ENCODE measurements around the gene GHDC. TPM values are rescaled to one million over a fixed set of nuclear protein-coding genes. Genes with fewer than 3 reads are reported as not detected.
"Not testable (repeated sequence)": the region's sequence is repeated elsewhere in the genome, so short reads cannot be mapped to it uniquely, and the experiment has no call there.

Gene GHDC
- total RNA-seq, 1 experiment from 2014 or later: 21.5 TPM

GRCh38 chr17:42189651-42189965 is 4.7 kb downstream of the GHDC start:
- intact Hi-C loops (cut with micrococcal nuclease; ENCODE audit: unreplicated experiment): no loop called here
- no peak overlapping the region for H3K4me3 ChIP-seq
- H2AFZ ChIP-seq: no peak overlapping the region
- H3K27ac ChIP-seq: no peak overlapping the region
- no peaks in the 10 kb centered on the region for H3K9me3 ChIP-seq (ENCODE audit: insufficient read depth, low read depth)
- DNase-seq: no peak
- no peaks in the 10 kb centered on the region for H3K9me2 ChIP-seq (ENCODE audit: insufficient read depth)
- no peak overlapping the region for H3K4me2 ChIP-seq
- H4K20me1 ChIP-seq (ENCODE audit: insufficient read depth): no peaks in the 10 kb centered on the region
- H3K4me1 ChIP-seq (replicated peaks; ENCODE audit: insufficient read depth): peaks cover 16% of the 10 kb centered on the region; the same call in 1 of the 2 replicates
- no TSS peak for BruUV-seq (replicated peaks)
- 0 out of 2 replicates have a peak, but pooled peaks cover 9% of the 10 kb centered on the region for H3F3A ChIP-seq (ENCODE audit: insufficient read depth, low read depth)
- H3K36me3 ChIP-seq (ENCODE audit: low read depth): no peaks in the 10 kb centered on the region
- no peaks in the 10 kb centered on the region for H3K79me2 ChIP-seq (ENCODE audit: low read depth)
- CTCF ChIA-PET: interaction anchor here (0.5 kb wide), 1 partner anchor 262 kb away, joined by 3 read pairs; no protein-coding TSS in a partner anchor
- H3K27me3 ChIP-seq (ENCODE audit: insufficient read depth, low read depth): no peaks in the 10 kb centered on the region
- TF ChIP-seq, protein P1, sequence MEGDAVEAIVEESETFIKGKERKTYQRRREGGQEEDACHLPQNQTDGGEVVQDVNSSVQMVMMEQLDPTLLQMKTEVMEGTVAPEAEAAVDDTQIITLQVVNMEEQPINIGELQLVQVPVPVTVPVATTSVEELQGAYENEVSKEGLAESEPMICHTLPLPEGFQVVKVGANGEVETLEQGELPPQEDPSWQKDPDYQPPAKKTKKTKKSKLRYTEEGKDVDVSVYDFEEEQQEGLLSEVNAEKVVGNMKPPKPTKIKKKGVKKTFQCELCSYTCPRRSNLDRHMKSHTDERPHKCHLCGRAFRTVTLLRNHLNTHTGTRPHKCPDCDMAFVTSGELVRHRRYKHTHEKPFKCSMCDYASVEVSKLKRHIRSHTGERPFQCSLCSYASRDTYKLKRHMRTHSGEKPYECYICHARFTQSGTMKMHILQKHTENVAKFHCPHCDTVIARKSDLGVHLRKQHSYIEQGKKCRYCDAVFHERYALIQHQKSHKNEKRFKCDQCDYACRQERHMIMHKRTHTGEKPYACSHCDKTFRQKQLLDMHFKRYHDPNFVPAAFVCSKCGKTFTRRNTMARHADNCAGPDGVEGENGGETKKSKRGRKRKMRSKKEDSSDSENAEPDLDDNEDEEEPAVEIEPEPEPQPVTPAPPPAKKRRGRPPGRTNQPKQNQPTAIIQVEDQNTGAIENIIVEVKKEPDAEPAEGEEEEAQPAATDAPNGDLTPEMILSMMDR (conservative IDR thresholded peaks at IDR 0.05): no peak
- no peak for TF ChIP-seq EZH2 (IDR thresholded peaks at IDR 0.05; ENCODE audit: low read depth)
- POLR2A ChIA-PET (ENCODE audit: unreplicated experiment): no interaction called here

DNA sequence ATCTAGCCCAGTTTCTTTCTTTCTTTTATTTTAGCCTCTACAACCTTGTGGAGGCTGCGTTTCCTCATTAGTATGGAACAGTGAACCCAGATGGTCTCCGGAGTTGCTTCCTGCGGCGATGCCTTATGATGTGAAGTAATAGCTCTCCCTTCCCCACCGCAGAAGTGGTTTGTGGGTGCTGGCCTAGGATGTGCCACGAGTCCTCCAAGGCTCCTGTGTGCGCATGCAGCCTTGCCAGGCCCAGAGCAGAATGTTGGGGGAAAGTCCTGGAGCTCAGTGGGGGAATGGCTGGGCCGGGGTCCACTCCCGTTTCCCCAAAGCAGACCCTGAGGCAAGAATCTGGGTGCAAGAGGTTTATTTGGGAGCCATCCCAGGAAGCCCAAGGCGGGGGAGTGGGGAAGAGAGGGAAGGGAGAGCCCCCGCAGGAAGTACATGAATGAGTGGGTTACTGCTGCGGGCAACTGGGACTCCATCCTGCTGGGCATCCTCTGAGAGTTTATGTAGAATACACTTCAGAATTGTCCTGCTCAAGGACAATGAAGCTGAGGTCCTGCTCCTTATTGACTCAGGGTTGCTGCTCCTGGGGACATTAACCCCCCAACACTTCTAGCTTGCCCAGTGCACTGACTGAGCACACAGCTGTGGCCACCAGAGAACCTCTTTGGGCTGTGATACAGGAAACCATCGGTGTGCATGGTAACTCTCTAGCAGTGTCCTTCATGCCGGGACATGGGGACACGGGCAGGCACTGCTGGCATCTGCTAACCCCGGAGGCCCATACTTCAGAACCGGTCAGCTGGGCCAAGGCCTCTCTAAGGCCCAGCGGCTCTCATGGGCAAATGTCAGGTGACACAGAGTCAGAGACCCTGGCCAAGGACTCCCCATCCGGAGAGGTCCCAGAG is 5.3 kb downstream of the GHDC start:
- Histone ChIP-seq H3K27ac (no peak overlapping the region), H3F3A (ENCODE audit: insufficient read depth, low read depth) (0 out of 2 replicates have a peak, but pooled peaks cover 9% of the 10 kb centered on the region), H2AFZ (no peak overlapping the region), H3K4me3 (no peak overlapping the region), H3K9me2 (ENCODE audit: insufficient read depth) (no peaks in the 10 kb centered on the region), H3K79me2 (ENCODE audit: low read depth) (no peaks in the 10 kb centered on the region), H4K20me1 (ENCODE audit: insufficient read depth) (no peaks in the 10 kb centered on the region), H3K36me3 (ENCODE audit: low read depth) (no peaks in the 10 kb centered on the region), H3K27me3 (ENCODE audit: insufficient read depth, low read depth) (no peaks in the 10 kb centered on the region; the same call in 1 of the 2 replicates), H3K4me2 (no peak overlapping the region), H3K4me1 (replicated peaks; ENCODE audit: insufficient read depth) (peaks cover 17% of the 10 kb centered on the region; the same call in 1 of the 2 replicates), H3K9me3 (ENCODE audit: insufficient read depth, low read depth) (no peaks in the 10 kb centered on the region)
- BruUV-seq (replicated peaks): no TSS peak
- ChIA-PET POLR2A (ENCODE audit: unreplicated experiment) (no interaction called here), CTCF (interaction anchor here (0.5 kb wide), 1 partner anchor 11 kb away, joined by 3 read pairs; no protein-coding TSS in a partner anchor)
- TF ChIP-seq, protein P1 (conservative IDR thresholded peaks at IDR 0.05): no peak
- no peak for TF ChIP-seq EZH2 (IDR thresholded peaks at IDR 0.05; ENCODE audit: low read depth)
- DNase-seq: no peak
- intact Hi-C loops (cut with micrococcal nuclease; ENCODE audit: unreplicated experiment): no loop called here

DNA sequence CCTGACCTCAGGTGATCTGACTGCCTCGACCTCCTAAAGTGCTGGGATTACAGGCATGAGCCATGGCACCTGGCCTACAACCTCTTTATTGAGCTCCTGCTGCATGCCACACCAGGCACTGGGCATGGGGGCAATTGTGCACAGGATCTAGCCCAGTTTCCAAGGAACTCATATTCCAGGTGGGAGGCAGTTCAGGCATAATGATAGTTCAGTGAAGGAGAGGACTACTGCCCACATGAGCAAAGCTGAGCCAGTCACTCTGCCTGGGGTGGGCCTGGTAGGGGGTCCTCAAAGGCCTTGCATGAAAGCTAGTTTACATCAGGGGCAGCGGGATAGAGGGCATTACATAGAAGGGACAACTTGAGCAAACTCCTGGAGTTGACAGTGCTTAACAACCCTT is 6.5 kb downstream of the GHDC start:
- no peaks in the 10 kb centered on the region for H3K9me2 ChIP-seq (ENCODE audit: insufficient read depth)
- no peak overlapping the region for H2AFZ ChIP-seq
- H4K20me1 ChIP-seq (ENCODE audit: insufficient read depth): no peaks in the 10 kb centered on the region
- BruUV-seq (replicated peaks): no TSS peak
- H3F3A ChIP-seq (ENCODE audit: insufficient read depth, low read depth): peaks cover 12% of the 10 kb centered on the region; the same call in 1 of the 2 replicates
- intact Hi-C loops (cut with micrococcal nuclease; ENCODE audit: unreplicated experiment): no loop called here
- H3K36me3 ChIP-seq (ENCODE audit: low read depth): no peaks in the 10 kb centered on the region
- no peaks in the 10 kb centered on the region for H3K9me3 ChIP-seq (ENCODE audit: insufficient read depth, low read depth)
- TF ChIP-seq EZH2 (IDR thresholded peaks at IDR 0.05; ENCODE audit: low read depth): no peak
- TF ChIP-seq, protein P1 (conservative IDR thresholded peaks at IDR 0.05): no peak
- H3K4me1 ChIP-seq (replicated peaks; ENCODE audit: insufficient read depth): peaks cover 17% of the 10 kb centered on the region; the same call in 1 of the 2 replicates
- ChIA-PET POLR2A (ENCODE audit: unreplicated experiment) (no interaction called here), CTCF (no interaction called here)
- H3K4me3 ChIP-seq: no peak overlapping the region
- H3K27ac ChIP-seq: no peak overlapping the region
- no peaks in the 10 kb centered on the region for H3K79me2 ChIP-seq (ENCODE audit: low read depth)
- no peak for DNase-seq
- H3K27me3 ChIP-seq (ENCODE audit: insufficient read depth, low read depth): no peaks in the 10 kb centered on the region; the same call in 1 of the 2 replicates
- no peak overlapping the region for H3K4me2 ChIP-seq

DNA sequence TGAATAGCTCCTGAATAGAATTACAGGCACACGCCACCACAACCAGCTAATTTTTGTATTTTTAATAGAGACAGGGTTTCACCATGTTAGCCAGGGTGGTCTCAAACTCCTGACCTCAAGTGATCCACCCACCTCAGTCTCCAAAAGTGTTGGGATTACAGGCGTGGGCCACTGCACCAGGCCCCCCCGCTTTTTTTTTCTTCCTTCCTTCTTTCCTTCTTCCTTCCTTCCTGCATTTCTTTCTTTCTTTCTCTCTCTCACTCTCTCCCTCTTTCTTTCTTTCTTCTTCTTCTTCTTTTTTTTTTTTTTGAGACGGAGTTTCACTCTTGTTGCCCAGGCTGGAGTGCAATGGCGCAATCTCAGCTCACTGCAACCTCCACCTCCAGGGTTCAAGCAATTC is 8.1 kb downstream of the GHDC start:
- H3K79me2 ChIP-seq (ENCODE audit: low read depth); DNase-seq; H3K9me2 ChIP-seq (ENCODE audit: insufficient read depth); H3K4me2 ChIP-seq; H3K4me3 ChIP-seq; POLR2A ChIA-PET (ENCODE audit: unreplicated experiment); H3K27ac ChIP-seq; H3K27me3 ChIP-seq (ENCODE audit: insufficient read depth, low read depth); H4K20me1 ChIP-seq (ENCODE audit: insufficient read depth); H3K9me3 ChIP-seq (ENCODE audit: insufficient read depth, low read depth); CTCF ChIA-PET; H3K36me3 ChIP-seq (ENCODE audit: low read depth); BruUV-seq (replicated peaks); intact Hi-C loops (cut with micrococcal nuclease; ENCODE audit: unreplicated experiment); H2AFZ ChIP-seq: not testable (repeated sequence)
- H3K4me1 ChIP-seq (replicated peaks; ENCODE audit: insufficient read depth): peaks cover 19% of the 10 kb centered on the region; the same call in 1 of the 2 replicates
- H3F3A ChIP-seq (ENCODE audit: insufficient read depth, low read depth): peaks cover 19% of the 10 kb centered on the region; the same call in 1 of the 2 replicates
